Upper lobe of right lung (tissue), 1 donor: ENCODE measurements around the gene NCOA3. TPM values are rescaled to one million over a fixed set of nuclear protein-coding genes. Genes with fewer than 3 reads are reported as not detected.

ENCODE experiments used
- ATAC-seq: fragments of 200-7000 bp; cut with Tn5 transposase; one replicate; pipeline ENCODE4 v1.9.1; 2020; ENCODE audit warnings: mild to moderate bottlenecking, moderate library complexity
- DNase-seq: peaks from one replicate; pipeline ENCODE4 v3.0.0-alpha.2; 2020
- H3K27ac ChIP-seq: fragments of 200-600 bp; one replicate; pipeline ENCODE4 v1.8.0; 2022
- H3K27me3 ChIP-seq: fragments of 200-600 bp; one replicate; pipeline ENCODE4 v1.8.0; 2022; ENCODE audit warnings: mild to moderate bottlenecking
- H3K36me3 ChIP-seq: fragments of 200-600 bp; one replicate; pipeline ENCODE4 v1.8.0; 2022
- H3K4me1 ChIP-seq: fragments of 200-600 bp; one replicate; pipeline ENCODE4 v1.8.0; 2022
- H3K4me3 ChIP-seq: fragments of 200-600 bp; one replicate; pipeline ENCODE4 v1.8.0; 2022; ENCODE audit warnings: mild to moderate bottlenecking
- H3K9me3 ChIP-seq: fragments of 200-600 bp; one replicate; pipeline ENCODE4 v1.8.0; 2022
- CTCF ChIP-seq: fragments of 200-600 bp; IDR thresholded peaks from one replicate; pipeline ENCODE4 v1.8.0; 2022; ENCODE audit warnings: antibody characterized with exemption
- intact Hi-C: fragments of 100-400 bp; cut with DNase I; formaldehyde crosslinking; loops from one replicate; pipeline ENCODE4 v1.11.0; 2022
- long read RNA-seq: library from polyadenylated mRNA; unstranded; transcript quantifications from one replicate; pipeline ENCODE4 v2.0.0, GENCODE V29; 2021
- total RNA-seq: library from RNA; stranded (reverse); fragmentation: NEBNext Ultra II Directional; extraction: Animal tissue kit (Norgen Biotek cat#: 25700); gene quantifications from one replicate; pipeline ENCODE4 v1.2.1, GENCODE V29; 2021
- donor health status: DM: no; HTN: yes; CAD: no; lungs with severe emphysema.

NCOA3 gene
- 48.8 TPM for total RNA-seq
- long read RNA-seq, partial matches to known transcripts: 20 of 28 reads
- long read RNA-seq, other reads (novel, unspliced or antisense): 8 of 28 reads

DNA sequence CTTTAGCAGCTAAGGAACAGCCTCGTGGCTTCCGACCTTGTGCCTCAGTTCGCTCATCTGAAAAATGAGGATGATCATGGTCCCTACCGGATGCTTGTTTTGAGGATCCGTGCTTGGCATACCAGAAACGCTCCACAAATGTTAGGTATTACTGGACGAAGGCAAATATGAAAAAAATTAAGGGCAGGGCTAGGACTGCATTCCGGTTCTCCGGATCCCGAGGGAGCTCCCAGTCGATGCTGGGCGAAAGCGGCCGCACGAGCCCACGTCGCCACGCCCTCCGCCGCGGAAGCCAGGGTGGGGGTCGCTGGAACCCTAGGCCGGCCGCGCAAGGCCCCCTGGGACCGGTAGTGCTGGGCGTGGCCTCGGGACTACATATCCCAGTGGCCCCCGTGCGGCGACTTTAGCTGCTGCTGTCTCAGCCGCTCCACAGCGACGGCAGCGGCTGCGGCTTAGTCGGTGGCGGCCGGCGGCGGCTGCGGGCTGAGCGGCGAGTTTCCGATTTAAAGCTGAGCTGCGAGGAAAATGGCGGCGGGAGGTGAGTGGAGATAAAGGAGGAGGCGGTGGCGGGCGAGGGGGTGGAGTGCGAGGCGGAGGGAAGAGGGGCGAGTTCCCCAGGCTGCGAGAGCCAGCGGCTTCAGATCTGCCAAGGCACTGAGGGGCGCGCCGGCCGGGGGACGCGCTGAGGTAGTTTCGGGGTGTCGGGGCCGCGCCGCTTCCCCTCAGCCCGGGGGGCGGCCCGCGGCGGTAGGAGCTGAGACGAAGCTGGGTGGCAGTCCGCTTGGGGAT is at the start of gene NCOA3:
Gene NCOA3 (plus strand): TSS at position 406 of the 789 bp plus-strand sequence. CDS start 120,361 bp downstream, outside the sequence.
- Histone ChIP-seq H3K4me3 (peak within 1 kb of the TSS; percentile 91), H3K27me3 (no peaks in the 10 kb centered on the region), H3K36me3 (no peaks in the 10 kb centered on the region), H3K27ac (peak within 1 kb of the TSS; percentile 95), H3K4me1 (peaks cover 25% of the 10 kb centered on the region), H3K9me3 (no peaks in the 10 kb centered on the region)
- peak; percentile 99 for ATAC-seq
- TF ChIP-seq CTCF: peak; percentile 56
- intact Hi-C loops: no loop called here
- peak; percentile 98 for DNase-seq

GRCh38 chr20:47452736-47453161 is 48.9 kb upstream of the NCOA3 start:
- no peak overlapping the region for H3K4me3 ChIP-seq
- intact Hi-C loops: no loop called here
- no peak for TF ChIP-seq CTCF
- no peaks in the 10 kb centered on the region for H3K36me3 ChIP-seq
- peaks cover 7% of the 10 kb centered on the region for H3K4me1 ChIP-seq
- DNase-seq (no peak), ATAC-seq (no peak)
- no peaks in the 10 kb centered on the region for H3K27me3 ChIP-seq
- no peaks in the 10 kb centered on the region for H3K9me3 ChIP-seq
- no peak overlapping the region for H3K27ac ChIP-seq

GRCh38 chr20:47453167-47453782 is 48.4 kb upstream of the NCOA3 start:
- no peaks in the 10 kb centered on the region for H3K36me3 ChIP-seq
- H3K9me3 ChIP-seq: no peaks in the 10 kb centered on the region
- intact Hi-C loops: no loop called here
- no peak for TF ChIP-seq CTCF
- DNase-seq (no peak), ATAC-seq (no peak)
- H3K4me3 ChIP-seq: no peak overlapping the region
- H3K27me3 ChIP-seq: no peaks in the 10 kb centered on the region
- H3K4me1 ChIP-seq: peaks cover 7% of the 10 kb centered on the region
- no peak overlapping the region for H3K27ac ChIP-seq

DNA sequence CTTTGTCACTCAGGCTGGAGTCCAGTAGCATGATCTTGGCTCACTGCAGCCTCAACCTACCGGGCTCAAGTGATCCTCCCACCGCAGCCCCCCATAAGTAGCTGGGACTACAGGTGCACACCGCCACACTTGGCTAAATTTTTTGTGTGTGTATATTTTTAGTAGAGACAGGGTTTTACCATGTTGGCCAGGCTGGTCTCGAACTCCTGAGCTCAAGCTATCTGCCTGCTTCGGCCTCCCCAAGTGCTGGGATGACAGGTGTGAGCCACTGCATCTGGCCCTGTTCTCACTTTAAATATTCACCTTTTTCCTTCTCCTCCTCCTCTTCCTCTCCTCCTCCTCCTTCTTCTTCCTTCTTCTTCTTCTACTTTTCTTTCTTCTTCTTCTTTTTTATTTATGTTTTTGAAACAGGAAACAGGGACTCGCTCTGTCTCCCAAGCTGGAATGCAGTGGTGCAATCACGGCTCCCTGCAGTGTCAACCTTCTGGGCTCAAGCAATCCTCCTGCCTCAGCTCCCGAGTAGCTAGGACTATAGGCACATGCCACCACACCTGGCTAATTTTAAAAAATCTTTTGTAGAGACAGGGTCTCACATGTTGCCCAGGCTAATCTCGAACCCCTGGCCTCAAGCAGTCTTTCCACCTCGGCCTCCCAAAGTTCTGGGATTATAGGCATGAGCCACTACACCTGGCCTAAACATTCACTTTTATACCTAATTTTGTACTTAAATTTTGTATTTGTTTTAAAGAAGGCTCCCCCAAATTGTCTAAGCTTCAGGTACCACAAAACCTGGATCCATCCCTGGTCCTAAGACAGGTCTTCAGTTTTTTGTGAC is 47.2 kb upstream of the NCOA3 start:
- no peak for TF ChIP-seq CTCF
- DNase-seq: no peak
- ATAC-seq: peak; percentile 32

DNA sequence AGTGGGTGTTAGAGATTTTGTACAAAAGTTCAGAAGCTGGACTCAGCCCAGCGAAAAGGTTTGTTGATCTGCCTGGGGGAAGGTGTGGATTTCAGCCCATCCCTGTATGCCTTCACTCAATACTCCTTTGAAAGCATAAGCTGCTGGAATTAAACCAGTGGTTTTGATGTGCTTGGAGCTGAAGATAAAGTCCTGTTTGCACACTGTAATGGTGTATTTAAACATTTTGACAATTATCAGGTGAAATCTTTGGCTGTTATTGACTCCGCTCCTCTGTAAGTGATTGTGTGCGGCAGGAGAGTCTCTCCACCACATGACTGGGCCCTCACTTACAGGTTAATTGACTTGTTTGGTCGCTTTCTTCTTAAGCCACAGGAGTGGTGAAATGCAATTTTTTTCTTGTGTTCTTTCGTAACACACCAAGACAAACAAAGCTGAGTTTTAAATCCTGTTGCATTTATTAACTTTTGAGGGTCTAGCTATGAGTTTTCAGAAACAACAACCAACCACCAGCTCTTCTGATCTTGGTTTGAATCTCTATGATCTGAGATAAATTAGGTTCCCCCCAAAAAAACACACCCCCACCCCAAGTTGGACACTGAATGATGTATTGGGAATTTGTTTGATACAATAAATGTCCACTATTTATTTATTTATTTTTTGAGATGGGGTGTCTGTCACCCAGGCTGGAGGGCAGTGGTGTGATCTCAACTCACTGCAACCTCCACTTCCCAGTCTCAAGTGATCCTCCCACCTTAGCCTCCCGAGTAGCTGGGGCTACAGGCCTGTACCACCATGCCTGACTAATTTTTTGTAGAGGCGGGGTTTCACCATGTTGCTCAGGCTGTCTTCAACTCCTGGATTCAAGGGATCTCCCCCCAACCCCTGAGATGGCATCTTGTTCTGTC is 46.3 kb upstream of the NCOA3 start:
- no peaks in the 10 kb centered on the region for H3K36me3 ChIP-seq
- DNase-seq: no peak
- intact Hi-C loops: no loop called here
- ATAC-seq: peak; percentile 87
- no peak for TF ChIP-seq CTCF
- no peaks in the 10 kb centered on the region for H3K27me3 ChIP-seq
- H3K27ac ChIP-seq: peak overlapping the region; percentile 61
- H3K4me1 ChIP-seq: peaks cover 7% of the 10 kb centered on the region
- H3K9me3 ChIP-seq: no peaks in the 10 kb centered on the region
- H3K4me3 ChIP-seq: no peak overlapping the region

More for the DNA sequence above, 47.2 kb upstream of the NCOA3 start:
- H3K4me3 ChIP-seq: no peak overlapping the region
- intact Hi-C loops: no loop called here
- H3K4me1 ChIP-seq: peaks cover 7% of the 10 kb centered on the region
- no peaks in the 10 kb centered on the region for H3K27me3 ChIP-seq
- H3K36me3 ChIP-seq: no peaks in the 10 kb centered on the region
- no peaks in the 10 kb centered on the region for H3K9me3 ChIP-seq
- peak overlapping the region; percentile 61 for H3K27ac ChIP-seq
